B cell (primary cell): ENCODE data around the gene TMEM141.

Experiments used
- CTCF ChIP-seq: fragments of 200-600 bp; IDR thresholded peaks from one replicate; pipeline ENCODE4 v1.8.0; 2022; ENCODE audit warnings: antibody characterized with exemption, mild to moderate bottlenecking
- EZH2 ChIP-seq: IDR thresholded peaks from 2 replicates; pipeline ENCODE4 v1.6.1; 2012; ENCODE audit warnings: borderline replicate concordance, low read depth, mild to moderate bottlenecking, moderate library complexity, low read length; ENCODE audit not compliant: insufficient read depth, poor library complexity, severe bottlenecking

- TF ChIP-seq CTCF = no peak
- TF ChIP-seq EZH2 = no peak
Measured at GRCh38 chr9:136763649-136764035, 27.5 kb upstream of the TMEM141 start.
